ENCODE results near the gene CINP. TPM values are rescaled to one million over a fixed set of nuclear protein-coding genes. Genes with fewer than 3 reads are reported as not detected.
A peak's percentile ranks its signal among the peaks of the same experiment; 100 is the strongest.
"Not testable (repeated sequence)": the region's sequence is repeated elsewhere in the genome, so short reads cannot be mapped to it uniquely, and the experiment has no call there.

Gene CINP
- total and polyA plus RNA-seq, 2 of the 13 experiments (the other 11 are each of a cell fraction or from before 2014, with no cell fraction given), result 32.8 to 42.8 TPM

- H3K4me2 ChIP-seq (ENCODE audit: low read depth, low read length); H3K36me3 ChIP-seq (replicated peaks in 1 of 2; ENCODE audit: control insufficient read depth in 1 of 2, insufficient read depth in 2 of 2, low read length in 2 of 2); CTCF ChIA-PET (ENCODE audit: low intra/inter-chr PET ratio, low total read pairs); BruUV-seq (replicated peaks); H3K27ac ChIP-seq (ENCODE audit: extremely low read length, insufficient read depth, low read length); H3K4me3 ChIP-seq (replicated peaks in 1 of 3; ENCODE audit: insufficient read depth in 1 of 3, low read depth in 2 of 3, low read length in 3 of 3); FAIRE-seq; H3K9ac ChIP-seq (ENCODE audit: insufficient read depth, low read depth, low read length); ATAC-seq; intact Hi-C loops (cut with micrococcal nuclease; ENCODE audit: unreplicated experiment); H4K20me1 ChIP-seq (ENCODE audit: insufficient read depth, low read length); H3K79me2 ChIP-seq (ENCODE audit: insufficient read depth, low read length); H2AFZ ChIP-seq (ENCODE audit: low read length); H3K27me3 ChIP-seq (ENCODE audit: control insufficient read depth in 1 of 2, insufficient read depth in 2 of 2, low read length in 2 of 2); H3K9me3 ChIP-seq (ENCODE audit: low read length); in situ Hi-C loops (cut with HindIII; ENCODE audit: extremely low pct_ligation_motif_present, low pct_unique_long_range_greater_than_20kb); DNase-seq (ENCODE audit: low spot score); POLR2A ChIA-PET: not testable (repeated sequence)
- WGBS (ENCODE audit: low lambda C conversion rate), result 97% methylated on average over 12 of the region's 12 CpGs
- H3K4me1 ChIP-seq (ENCODE audit: insufficient read depth, low read length), result peaks cover 12% of the 10 kb centered on the region
- TF ChIP-seq NFYC (CRISPR knock-in tag; IDR thresholded peaks at IDR 0.05) (peak; percentile 31), NFYB (CRISPR knock-in tag; IDR thresholded peaks at IDR 0.05) (peak; percentile 54)
Observed at GRCh38 chr14:102298303-102299070, 64.2 kb downstream of the CINP start.

Other genes starting within 250 kb of the CINP start
- gene WDR20, start 223.0 kb downstream of the CINP start, total RNA-seq (2016; rRNA removed; fragmentation: Illumina TruSeq; extraction: Trizol), result 23.2 and 30.5 TPM in 2 replicates
- 10.4 and 11.6 TPM in 2 replicates for gene WDR20, start 223.0 kb downstream of the CINP start, polyA plus RNA-seq (2011; rRNA removed)
- gene MOK, start 57.7 kb downstream of the CINP start, total RNA-seq (2016; rRNA removed; fragmentation: Illumina TruSeq; extraction: Trizol), result 11.8 and 15.3 TPM in 2 replicates
- 16.9 and 17.6 TPM in 2 replicates for gene MOK, start 57.7 kb downstream of the CINP start, polyA plus RNA-seq (2011; rRNA removed)
- gene ZNF839, start 43.1 kb downstream of the CINP start, total RNA-seq (2016; rRNA removed; fragmentation: Illumina TruSeq; extraction: Trizol), result 8.2 and 12.8 TPM in 2 replicates
- 9.3 and 11.1 TPM in 2 replicates for gene ZNF839, start 43.1 kb downstream of the CINP start, polyA plus RNA-seq (2011; rRNA removed)
- 5.7 and 13.6 TPM in 2 replicates for gene TECPR2, start 51 bp upstream of the CINP start, total RNA-seq (2016; rRNA removed; fragmentation: Illumina TruSeq; extraction: Trizol)
- 3.5 and 4.6 TPM in 2 replicates for gene TECPR2, start 51 bp upstream of the CINP start, polyA plus RNA-seq (2011; rRNA removed)
- 5.7 and 10.0 TPM in 2 replicates for gene ANKRD9, start 146.9 kb upstream of the CINP start, total RNA-seq (2016; rRNA removed; fragmentation: Illumina TruSeq; extraction: Trizol)
- gene ANKRD9, start 146.9 kb upstream of the CINP start, polyA plus RNA-seq (2011; rRNA removed), result 15.0 and 23.2 TPM in 2 replicates
- 11.1 and 14.8 TPM in 2 replicates for gene RCOR1, start 229.8 kb upstream of the CINP start, total RNA-seq (2016; rRNA removed; fragmentation: Illumina TruSeq; extraction: Trizol)
- gene RCOR1, start 229.8 kb upstream of the CINP start, polyA plus RNA-seq (2011; rRNA removed), result 10.2 and 10.5 TPM in 2 replicates